NCI-H1092 (cell line): Measurements from ENCODE around the gene CMIP.
A peak's percentile ranks its signal among the peaks of the same experiment; 100 is the strongest.

Source experiments
- DNase-seq: peaks from one replicate; lab custom pipeline; 2025; lab: John Stamatoyannopoulos, UW

CMIP gene

DNA sequence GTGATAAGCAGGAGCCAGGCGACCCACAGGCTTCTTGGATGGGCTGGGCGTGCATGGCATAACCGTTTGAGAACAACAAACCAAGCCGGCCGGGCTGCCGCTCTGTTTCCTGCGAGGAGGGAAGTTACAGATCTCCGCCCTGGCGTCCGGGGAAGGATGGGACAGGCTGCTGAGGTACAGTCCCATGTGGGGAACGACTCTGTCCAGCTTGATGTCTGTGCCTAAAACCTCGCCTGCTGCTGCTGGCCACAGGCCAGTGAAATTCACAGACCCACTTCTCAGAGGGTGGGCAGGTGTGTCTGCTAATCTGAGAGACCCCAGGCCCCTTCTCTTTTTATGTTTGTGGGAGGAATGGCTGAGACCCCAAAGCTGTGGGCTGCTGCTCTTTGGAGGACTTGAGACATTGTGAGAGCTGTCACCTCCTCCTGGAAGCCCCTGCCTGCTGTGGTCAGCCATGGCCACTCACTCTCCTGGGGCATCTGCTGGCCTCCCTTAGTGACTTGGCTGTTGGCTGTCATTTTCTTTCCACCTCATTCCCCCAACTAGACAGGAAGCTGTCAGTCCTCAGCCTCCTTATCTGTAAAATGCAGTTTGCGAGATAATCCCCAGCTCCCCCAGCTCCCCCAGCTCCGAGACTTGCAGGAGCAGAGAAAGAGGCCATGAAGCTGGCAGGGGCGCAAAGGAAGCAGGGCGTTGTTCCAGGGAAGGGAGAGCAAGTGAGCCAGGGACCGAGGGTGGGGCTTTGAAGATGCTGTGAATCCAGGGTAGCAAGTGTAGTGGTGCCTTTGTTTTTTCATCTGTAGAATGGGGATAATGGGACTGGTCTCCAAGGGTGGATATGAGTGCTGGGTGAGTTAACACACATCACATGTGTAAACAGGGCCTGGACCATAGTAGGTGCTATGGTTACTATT lies 51.0 kb downstream of the CMIP start:
- DNase-seq = no peak

DNA sequence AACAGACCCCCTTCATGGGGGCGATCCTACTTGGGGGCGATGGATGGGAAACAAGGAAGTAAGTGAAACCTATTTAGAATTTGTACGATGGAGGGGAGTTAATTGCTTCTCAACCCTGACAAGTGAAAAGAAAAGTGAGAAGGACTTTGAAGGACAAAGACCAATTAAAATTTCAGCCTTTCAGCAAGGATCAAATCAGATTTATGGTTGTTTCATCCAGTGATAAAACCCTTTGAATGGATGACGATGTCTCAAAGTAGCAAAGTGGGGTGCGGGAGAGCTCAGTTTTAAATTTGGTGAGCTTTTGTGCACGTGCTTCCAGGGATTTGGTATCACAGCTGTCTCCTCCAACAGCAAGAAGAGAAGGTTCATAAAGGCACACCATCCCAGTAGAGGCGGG lies 51.7 kb downstream of the CMIP start:
- no peak for DNase-seq

DNA sequence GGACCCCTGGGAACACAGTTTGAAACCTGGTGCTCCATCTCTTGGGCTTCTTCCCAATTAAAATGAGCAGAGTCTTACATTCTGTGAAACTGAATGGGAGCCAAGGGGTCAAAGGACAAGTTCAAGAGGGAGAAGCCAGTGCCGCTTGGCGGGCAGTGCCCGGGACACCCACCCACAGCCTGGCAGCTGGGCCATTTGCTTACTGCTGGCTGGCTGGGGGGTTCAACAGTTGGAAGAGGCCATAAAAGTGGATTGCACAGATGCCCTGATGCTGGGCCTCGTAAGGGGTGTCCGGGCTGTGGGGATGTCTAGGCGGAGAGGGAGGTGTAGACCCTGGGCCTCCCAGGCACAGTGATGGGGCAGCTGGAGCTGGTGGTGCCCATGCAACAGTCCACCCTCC lies 52.1 kb downstream of the CMIP start:
- no peak for DNase-seq

DNA sequence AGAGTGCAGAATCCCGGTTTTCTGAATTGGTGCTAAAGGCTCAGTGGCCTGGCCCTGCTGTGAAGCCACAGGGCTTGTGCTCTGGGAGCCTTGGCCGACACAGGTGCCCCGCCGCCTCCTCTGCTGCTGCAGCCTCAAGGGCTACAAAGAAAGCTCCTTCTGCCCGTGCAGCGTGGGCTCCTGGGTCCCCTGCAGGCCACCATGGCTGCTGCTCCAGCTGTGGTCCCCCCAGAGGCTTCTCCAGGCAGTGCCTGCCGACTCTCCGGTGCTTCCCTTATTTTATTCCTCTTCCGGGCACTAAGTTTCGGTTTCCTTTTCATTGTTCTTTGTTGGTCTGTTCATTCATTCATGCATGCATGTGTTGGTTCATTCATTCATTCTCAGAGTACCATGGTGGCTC lies 53.1 kb downstream of the CMIP start:
- no peak for DNase-seq

DNA sequence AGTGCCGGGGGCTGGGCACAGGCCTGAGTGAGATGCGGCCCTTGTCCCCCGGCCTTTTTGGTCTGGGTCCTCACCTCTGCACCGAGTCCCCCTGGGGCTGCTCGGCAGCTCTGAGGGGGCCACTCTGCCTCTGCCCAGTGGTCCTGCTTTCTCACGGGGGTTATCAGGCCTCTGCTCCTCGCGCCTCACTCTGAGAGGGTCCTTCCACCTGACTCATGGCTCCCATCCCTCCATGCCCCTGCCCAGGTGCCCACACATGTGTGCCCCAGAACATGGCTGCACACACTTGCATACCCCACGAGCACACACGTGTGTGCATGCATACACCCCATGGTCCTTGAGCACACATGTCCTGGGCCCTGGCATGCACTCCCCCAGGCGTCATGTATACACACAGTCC lies 53.7 kb downstream of the CMIP start:
- DNase-seq = no peak

DNA sequence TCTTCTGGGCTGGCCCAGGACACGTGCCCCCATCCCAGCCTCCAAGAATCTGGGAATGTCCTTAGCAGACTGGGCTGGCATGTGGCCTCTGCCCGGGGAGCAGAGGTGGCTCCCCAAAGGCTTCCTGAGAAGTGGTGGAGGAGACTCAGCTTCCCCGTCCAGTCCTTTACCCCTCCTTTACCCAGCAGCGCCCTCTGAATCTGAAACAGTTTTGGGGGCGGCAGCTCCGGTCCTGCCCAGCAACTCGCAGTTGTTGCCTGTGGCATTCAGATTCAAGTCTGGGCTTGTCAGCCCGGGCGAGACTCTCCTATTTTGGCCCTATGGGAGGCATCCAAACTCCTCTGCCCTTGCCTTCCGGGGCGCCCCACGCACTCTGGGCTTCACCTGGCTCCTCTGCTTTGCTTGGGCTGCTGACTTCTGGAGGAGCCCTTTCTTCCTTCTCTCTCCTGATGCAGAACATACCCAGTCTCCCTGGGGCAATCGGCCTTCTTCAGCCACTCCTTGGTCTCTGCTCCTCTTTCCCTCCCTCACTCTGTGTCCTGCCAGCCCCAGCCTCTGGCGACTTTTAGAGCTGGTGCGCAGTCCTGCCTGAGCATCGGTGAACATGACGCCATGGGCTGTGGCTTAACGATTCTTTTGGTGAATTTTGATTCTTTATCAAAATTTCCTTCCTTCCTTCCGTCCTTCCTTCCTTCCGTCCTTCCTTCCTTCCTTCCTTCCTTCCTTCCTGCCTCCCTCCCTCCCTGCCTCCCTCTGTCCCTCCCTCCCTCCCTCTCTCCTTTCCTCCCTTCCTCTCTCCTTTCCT lies 55.2 kb downstream of the CMIP start:
- DNase-seq = no peak

DNA sequence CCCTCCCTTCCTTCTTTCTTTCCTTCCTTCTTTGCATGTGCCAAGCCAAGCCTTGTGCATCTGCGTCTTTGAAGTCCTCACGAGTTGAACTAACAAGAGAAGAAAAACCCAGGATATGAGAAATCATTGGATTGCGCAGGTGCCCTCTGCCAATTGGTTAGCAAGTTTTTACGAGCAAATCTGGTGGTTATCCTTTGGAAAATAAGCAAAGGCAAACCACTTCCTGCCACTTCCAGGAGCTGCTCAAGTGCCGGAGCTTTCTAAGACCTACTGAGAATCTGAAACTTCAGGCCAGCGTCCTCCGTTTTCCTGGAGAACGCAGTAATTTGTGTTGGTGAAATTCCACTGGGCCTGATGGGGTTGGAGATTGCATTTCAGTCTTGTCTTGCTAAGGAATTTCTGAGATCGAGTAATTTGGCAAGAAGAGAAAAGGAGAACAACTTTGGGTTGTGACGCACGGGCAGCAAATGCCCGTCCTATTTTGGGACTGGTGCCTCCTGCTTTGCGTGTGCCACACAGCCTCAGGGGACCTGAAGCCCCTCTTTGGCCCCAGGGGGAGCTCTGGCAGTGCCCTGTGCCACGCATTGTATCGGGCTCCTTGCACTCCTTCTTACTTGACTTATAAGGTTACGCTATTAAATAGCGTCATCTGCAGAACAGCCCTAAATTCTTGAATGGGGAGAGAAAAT lies 56.4 kb downstream of the CMIP start:
- DNase-seq = no peak

DNA sequence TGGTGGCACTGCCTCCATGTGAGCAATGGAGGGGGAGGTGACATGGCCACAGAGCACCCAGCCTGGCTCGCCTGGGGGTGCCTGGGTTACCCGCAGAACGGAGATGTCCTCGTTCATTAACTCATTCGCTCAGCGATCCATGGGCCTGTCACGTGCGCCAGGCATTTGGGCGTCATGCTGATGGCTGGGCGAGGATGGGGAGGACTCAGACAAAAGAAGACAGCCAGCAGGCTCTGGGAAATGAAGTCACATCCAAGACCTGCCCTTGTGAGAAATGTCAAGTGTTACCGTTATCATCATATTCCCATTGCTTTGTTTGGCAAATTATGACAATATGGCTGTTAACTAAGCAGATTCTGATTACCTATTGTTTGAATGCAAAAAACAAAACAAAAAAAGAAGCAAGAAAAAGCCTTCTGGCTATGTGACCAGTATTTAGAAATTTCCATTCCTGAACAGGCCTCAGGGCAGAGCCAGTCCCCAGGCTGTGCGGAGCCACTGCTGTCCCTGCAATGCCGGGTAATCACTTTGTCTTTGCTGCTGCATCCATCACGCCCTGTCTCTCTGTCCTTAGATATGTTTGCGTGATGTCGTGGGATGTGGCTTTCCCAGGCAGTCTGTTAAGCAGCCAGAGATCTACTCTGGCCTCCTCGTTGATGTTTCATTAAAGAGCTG lies 57.9 kb downstream of the CMIP start:
- no peak for DNase-seq

DNA sequence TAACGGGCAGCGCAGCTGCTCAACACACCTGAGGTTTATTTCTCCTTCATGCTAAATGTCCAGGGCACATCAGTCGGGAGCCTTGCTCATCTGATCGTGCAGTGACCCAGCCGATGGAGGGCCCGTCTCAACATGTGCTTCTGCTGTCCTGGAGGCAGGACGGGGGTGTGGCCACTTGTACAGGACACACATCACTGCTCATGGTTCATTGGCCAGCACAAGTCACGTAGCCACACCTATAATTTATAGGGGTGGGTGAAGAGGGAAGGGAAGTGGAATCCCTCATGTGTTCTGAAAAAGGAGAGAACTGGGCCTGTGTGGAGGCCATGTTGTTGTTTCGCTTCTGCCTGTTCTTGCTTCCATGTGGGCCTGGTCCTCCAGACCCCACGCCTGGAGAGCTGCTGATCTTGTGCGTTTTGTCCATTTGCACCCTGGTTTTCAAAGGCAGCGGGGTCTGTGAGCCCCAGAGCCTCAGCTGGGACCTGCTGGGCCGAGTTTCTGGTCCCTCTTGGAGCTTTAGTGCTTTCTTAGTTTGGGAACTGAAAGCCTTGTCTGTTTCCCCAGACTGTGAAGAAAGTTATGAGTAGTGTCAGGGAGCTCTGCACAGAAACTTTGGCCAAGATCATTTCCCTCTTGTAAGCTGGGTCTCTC lies 60.5 kb downstream of the CMIP start:
- no peak for DNase-seq

DNA sequence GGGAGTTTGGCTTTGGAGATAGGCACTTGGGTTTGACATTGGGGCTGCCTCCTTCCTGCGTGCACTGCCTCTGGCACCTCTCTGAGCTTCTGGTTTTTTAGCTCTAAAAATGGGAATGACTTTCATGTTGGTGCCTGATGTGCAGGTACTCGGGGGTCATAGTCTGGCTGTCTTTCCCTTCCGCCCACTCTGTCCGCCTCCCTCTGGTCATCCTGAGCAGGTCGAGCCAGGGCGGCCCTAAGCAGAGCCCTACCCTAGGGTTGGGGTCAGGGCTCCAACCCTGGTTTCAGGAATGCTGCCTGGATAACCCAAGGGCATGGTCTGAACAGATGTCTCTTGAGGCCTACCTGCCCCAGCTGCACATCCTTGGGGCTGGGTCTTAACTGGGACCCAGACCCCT lies 64.8 kb downstream of the CMIP start:
- no peak for DNase-seq

DNA sequence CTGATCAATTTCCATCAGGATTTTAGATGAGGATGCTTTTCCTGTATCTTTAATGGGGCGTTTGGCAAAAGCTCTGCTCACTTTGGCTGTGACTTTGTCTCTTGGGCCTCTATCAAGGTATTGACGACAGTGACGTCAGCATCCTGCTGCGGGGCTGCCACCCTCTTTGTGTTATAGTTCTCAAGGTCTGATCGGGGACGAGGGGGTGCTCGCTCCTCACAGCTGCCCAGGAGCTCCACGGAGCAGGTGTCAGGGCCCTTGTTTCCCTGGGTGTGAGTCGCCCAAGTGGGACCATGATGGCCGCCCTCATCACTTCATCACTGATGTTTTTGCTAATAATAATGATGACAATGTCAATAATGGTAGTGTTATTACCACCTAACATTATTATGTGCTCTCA lies 65.4 kb downstream of the CMIP start:
- DNase-seq = no peak

DNA sequence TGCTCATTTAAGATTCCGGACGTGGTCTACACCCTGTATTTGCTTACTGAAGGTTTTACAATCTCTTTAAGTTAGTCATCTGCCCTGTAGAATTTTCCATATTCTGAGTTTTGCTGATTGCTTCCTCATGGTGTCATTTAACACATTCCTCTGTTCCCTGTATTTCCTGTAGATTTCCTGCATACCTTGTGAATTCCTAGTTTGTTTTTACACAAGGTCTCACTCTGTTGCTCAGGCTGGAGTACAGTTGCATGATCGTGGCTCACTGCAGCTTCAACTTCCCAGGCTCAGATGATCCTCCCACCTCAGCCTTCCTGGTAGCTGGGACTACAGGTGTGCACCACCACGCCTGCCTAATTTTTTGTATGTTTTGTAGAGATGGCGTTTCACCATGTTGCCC lies 66.8 kb downstream of the CMIP start:
- no peak for DNase-seq

DNA sequence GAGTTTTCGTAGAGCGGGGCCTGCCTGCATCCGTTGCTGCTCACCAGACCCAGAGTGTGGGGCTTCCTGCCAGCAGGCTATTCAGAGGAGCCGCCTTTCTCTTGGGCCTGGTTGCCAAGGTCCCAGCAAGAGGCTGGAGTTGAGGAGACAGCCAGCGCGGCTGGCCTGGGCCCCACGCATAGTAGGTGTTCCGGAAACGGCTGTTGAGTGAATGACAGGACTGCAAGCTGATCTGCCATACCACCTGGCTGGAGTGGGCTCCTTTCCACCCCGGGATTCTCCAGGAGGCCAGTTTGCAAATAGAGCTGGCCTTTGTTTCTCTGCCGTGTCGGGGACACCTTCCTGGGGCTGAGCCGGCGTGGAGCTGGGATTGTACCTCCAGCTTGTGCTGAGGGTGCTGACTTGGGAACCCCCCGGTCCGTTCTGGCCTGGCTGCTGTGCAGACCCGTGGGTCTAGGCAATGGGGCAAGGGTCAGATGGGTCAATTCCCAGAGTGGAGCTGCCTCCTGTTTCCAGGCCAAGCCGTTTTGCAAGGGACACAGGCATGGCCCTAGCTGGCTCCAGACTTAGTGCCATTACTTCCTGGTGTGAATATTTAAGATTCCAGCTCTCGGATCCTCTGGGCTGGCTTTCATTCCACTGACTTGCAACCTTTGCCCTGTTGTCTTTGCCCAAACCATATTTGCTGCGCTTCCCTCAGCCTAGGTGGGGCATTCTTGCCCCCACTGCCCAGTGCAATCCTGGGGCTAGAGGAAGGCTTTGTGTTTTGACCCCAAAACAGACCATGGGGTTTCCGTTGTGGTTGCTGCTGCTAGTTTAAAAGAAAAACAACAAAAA lies 68.8 kb downstream of the CMIP start:
- DNase-seq = no peak

DNA sequence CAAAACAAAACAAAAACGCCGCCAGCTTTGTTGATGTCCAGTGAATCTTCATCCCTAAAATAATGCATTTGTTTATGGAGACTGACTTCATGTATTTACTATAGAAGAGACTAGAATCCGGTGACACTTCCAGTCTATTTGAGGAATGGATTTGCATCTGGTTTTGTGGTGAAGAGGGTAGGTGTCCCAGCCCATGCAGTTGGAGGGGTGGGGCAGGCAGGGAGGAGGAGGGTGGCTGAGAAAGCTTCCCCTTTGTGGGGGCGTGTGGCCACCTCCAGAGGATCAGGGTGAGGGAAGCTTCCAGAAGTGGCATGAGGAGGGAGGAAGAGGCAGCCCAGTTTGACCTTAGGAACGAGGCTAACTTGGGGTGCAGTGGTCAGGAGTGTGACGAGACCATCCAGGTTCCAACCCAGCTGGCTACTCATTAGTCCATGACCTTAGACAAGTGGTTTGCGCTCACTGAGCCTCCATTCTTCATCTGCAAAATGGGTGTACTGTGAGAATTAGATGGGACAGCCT lies 69.5 kb downstream of the CMIP start:
- no peak for DNase-seq

DNA sequence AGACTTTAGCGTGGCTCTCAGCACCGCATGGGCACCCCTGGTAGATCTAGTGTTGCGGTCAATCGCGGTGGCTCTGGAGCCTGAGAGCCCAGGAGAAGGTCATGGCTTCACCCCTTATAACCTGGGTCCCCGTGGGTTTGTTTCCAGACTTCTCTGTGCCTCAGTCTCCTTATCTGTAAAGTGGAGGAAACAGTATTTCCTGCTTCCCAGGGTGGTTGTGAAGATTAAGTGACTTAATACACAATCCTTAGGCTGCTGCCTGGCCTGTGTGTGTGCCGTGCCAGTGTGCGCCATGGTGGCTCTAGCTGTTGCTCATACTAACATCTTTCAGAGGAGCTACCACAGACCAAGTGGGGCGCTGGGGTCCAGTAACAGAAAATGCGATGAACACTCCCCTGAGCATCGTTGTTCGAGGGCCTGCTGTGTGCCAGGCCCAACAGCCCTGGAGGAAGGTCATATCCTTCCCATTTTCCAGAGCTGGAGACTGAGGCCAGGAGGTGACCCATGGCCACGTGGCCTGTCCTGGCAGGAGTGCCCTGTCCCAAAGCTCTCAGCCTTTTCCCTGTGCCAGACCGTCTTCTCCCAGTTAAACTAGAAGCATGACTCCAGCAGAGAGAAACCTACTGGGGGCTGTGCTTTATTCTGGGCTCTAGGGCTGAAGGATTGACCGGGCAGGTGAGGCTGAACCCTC lies 70.1 kb downstream of the CMIP start:
- no peak for DNase-seq

DNA sequence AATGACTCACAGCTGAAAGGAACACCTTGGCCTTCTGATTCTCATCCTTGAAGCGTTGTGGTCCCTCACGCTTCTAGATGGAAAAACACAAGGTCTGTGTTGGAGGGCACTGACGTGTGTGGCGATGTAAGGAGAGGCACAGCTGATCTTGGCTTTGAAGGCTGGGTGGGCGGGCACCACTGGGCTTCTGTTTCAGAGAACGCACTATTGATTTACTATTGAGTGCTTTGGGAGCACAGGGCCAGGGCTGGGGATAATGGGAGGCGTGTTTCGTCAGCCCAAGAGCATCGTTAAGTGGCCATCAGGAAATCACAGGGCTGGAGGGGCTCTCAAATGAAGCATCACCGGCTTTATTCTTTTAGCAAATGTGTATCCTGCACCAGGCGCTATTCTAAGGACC lies 70.7 kb downstream of the CMIP start:
- DNase-seq = peak; percentile 90

DNA sequence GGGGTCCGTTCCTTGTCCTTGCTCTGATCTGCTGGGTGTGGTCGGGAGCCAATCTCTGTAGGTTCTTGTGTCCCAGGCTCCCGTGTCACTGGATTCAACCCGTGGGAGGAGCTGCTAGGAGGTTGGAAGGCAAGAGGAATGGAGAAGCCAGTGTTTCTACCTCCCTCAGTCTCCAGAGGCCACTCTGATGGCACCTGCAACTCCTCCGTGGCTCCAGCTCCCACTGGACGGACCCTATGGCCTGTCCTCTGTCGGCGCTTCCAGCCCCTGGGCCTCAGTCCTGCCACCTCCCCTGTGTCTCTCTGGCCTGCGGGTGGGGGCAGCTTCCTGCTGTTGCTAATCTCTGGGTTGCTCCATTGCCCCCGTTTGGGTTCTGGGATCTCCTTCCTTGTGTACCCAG lies 71.1 kb downstream of the CMIP start:
- no peak for DNase-seq

DNA sequence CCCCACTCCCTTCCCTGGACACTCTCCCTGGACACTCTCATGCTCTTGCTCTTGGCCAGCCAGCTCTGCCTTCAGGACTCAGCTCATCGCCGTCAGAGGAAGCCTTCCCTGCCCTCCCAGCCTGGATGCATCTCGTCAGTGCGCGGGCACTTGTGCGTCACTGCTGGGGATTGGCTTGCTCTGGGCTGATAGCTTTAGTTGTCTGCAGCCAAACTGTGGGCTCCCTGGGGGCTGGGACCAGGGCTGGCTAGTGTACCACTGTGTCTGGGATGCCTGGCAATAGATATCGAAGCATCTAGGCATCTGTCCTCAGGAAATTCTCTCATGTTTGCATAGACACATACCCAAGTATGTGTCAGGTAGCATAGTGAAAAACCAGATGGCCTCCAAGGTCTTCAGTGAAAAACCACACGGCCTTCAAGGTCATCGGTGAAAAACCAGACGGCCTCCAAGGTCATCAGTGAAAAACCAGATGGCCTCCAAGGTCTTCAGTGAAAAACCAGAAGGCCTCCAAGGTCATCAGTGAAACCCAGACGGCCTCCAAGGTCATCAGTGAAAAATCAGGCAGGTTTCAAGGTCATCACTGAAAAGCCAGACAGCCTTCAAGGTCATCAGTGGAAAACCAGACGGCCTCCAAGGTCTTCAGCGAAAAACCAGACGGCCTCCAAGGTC lies 72.0 kb downstream of the CMIP start:
- DNase-seq = no peak

DNA sequence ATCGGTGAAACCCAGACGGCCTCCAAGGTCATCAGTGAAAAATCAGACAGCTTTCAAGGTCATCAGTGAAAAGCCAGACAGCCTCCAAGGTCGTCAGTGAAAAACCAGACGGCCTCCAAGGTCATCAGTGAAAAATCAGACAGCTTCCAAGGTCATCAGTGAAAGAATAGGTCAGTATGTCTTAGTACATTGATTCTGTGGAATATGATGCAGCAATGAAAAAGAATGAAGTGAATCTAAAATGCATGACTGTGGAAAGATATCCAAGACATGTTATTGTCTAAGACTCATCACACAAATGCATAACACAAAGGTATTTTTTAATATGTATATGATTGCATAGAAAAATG lies 72.5 kb downstream of the CMIP start:
- no peak for DNase-seq
